Right lobe of liver (tissue), 6 donors: ENCODE results near the gene CEP112. TPM values are rescaled to one million over a fixed set of nuclear protein-coding genes. Genes with fewer than 3 reads are reported as not detected.

ENCODE experiments used
- ATAC-seq, 4 donors: fragments of 200-7000 bp; cut with Tn5 transposase; one replicate each; pipeline ENCODE4 v1.9.1; 2020; ENCODE audit warnings: mild to moderate bottlenecking in 4 of 4, moderate library complexity in 4 of 4
- DNase-seq, 3 donors: peaks; one replicate each; pipeline ENCODE4 v3.0.0-alpha.2; 2020
- H3K27ac ChIP-seq, 3 donors: fragments of 200-600 bp; one replicate each; pipeline ENCODE4 v1.8.0; 2022
- H3K27me3 ChIP-seq, 2 donors: fragments of 200-600 bp; one replicate each; pipeline ENCODE4 v1.8.0; 2022
- H3K36me3 ChIP-seq, 4 donors: fragments of 200-600 bp; sonication (generic) in 1 of 4; one replicate each; pipeline versions ENCODE4 v1.5.1 to v1.8.0; 2017 to 2022; ENCODE audit warnings: control low read depth in 1 of 4
- H3K4me1 ChIP-seq, 4 donors: fragments of 200-600 bp; sonication (generic) in 1 of 4; one replicate each; pipeline versions ENCODE4 v1.5.1 to v1.8.0; 2017 to 2022; ENCODE audit warnings: control low read depth in 1 of 4
- H3K4me3 ChIP-seq, 3 donors: fragments of 200-600 bp; one replicate each; pipeline ENCODE4 v1.8.0; 2022
- H3K9me3 ChIP-seq, 4 donors: fragments of 200-600 bp; sonication (generic) in 1 of 4; one replicate each; pipeline versions ENCODE4 v1.5.1 to v1.8.0; 2017 to 2022; ENCODE audit warnings: control low read depth in 1 of 4
- CTCF ChIP-seq, 4 donors: fragments of 200-600 bp in 3 of 4; fragments of 450-650 bp in 1 of 4; IDR thresholded peaks; one replicate each; pipeline versions ENCODE4 v1.5.1 to v1.8.0; 2016 to 2022; ENCODE audit warnings: antibody characterized with exemption in 4 of 4, mild to moderate bottlenecking in 2 of 4
- POLR2A ChIP-seq: fragments of 450-650 bp; IDR thresholded peaks from one replicate; pipeline ENCODE4 v1.6.1; 2017; ENCODE audit warnings: antibody characterized with exemption, mild to moderate bottlenecking
- WGBS: methylation state at CpG from one replicate; pipeline ENCODE4 v1.1.6; 2018; ENCODE audit warnings: low coverage, low lambda C conversion rate; ENCODE audit not compliant: insufficient coverage; ENCODE audit errors: missing lambda C conversion rate; 5-methylcytosine and 5-hydroxymethylcytosine counted together
- intact Hi-C, 2 donors: fragments of 100-400 bp; cut with DNase I; formaldehyde crosslinking; loops; one replicate each; pipeline versions ENCODE4 v1.11.2 to v1.14.1; 2022
- total RNA-seq, 6 experiments: library from RNA; depleted of rRNA in 2 of 6; stranded (reverse); fragments of >200 nt in 2 of 6; fragmentation: NEBNext Ultra II Directional in 3 of 6; extraction: Animal tissue kit (Norgen Biotek cat#: 25700) in 3 of 6; gene quantifications; one replicate each; pipeline versions ENCODE4 v1.1.0 to v1.2.4, GENCODE V29; 2016 to 2023
- donor health status: DM: no; HTN: yes; CAD: no.
- donor health status: DM: no; HTN: no; CAD: no.
- donor health status: DM: no; HTN: no; CAD: no.
- donor health status: DM: no; HTN: yes; CAD: no.
- donor health status: DM: no; HTN: yes; CAD: no.

CEP112 gene
- total RNA-seq, 6 experiments from 2014 or later: 2.2 to 4.6 (median 3.9) TPM

GRCh38 chr17:65604070-65604469, 587.9 kb downstream of the CEP112 start:
- DNase-seq: no peak
- Histone ChIP-seq H3K4me1 (no peaks in the 10 kb centered on the region), H3K27ac (no peak overlapping the region), H3K27me3 (no peaks in the 10 kb centered on the region), H3K9me3 (no peaks in the 10 kb centered on the region), H3K4me3 (no peak overlapping the region), H3K36me3 (no peaks in the 10 kb centered on the region)
- ATAC-seq: no peak
- no peak for TF ChIP-seq POLR2A
- no peak for TF ChIP-seq CTCF (IDR thresholded peaks at IDR 0.05)
- 80% methylated on average over 1 of the region's 4 CpGs for WGBS
- intact Hi-C loops: no loop called here

GRCh38 chr17:65601881-65602280, 590.1 kb downstream of the CEP112 start:
- intact Hi-C loops: no loop called here
- Histone ChIP-seq H3K27ac (no peak overlapping the region), H3K27me3 (no peaks in the 10 kb centered on the region), H3K9me3 (no peaks in the 10 kb centered on the region), H3K4me1 (no peaks in the 10 kb centered on the region), H3K4me3 (no peak overlapping the region), H3K36me3 (no peaks in the 10 kb centered on the region)
- 38% methylated on average over 1 of the region's 2 CpGs for WGBS
- TF ChIP-seq CTCF (IDR thresholded peaks at IDR 0.05) (no peak), POLR2A (no peak)
- DNase-seq (no peak), ATAC-seq (no peak)

GRCh38 chr17:65601145-65601544, 590.8 kb downstream of the CEP112 start:
- intact Hi-C loops: no loop called here
- Histone ChIP-seq H3K4me1 (no peaks in the 10 kb centered on the region), H3K4me3 (no peak overlapping the region), H3K27me3 (no peaks in the 10 kb centered on the region), H3K36me3 (no peaks in the 10 kb centered on the region), H3K27ac (no peak overlapping the region), H3K9me3 (no peaks in the 10 kb centered on the region)
- no peak for TF ChIP-seq CTCF (IDR thresholded peaks at IDR 0.05)
- TF ChIP-seq POLR2A: no peak
- 89% methylated on average over 1 of the region's 1 CpG for WGBS
- ATAC-seq (no peak), DNase-seq (no peak)

GRCh38 chr17:65600518-65600917, 591.4 kb downstream of the CEP112 start:
- no peak for ATAC-seq
- intact Hi-C loops: no loop called here
- no peaks in the 10 kb centered on the region for H3K27me3 ChIP-seq
- no peaks in the 10 kb centered on the region for H3K36me3 ChIP-seq
- H3K27ac ChIP-seq: no peak overlapping the region
- no peak for DNase-seq
- 46% methylated on average over 1 of the region's 1 CpG for WGBS
- no peaks in the 10 kb centered on the region for H3K4me1 ChIP-seq
- H3K4me3 ChIP-seq: no peak overlapping the region
- H3K9me3 ChIP-seq: no peaks in the 10 kb centered on the region
- TF ChIP-seq POLR2A (no peak), CTCF (IDR thresholded peaks at IDR 0.05) (no peak)

- no peak overlapping the region for H3K27ac ChIP-seq
- intact Hi-C loops: no loop called here
- 39% methylated on average over 3 of the region's 5 CpGs for WGBS
- TF ChIP-seq POLR2A (no peak), CTCF (IDR thresholded peaks at IDR 0.05) (no peak)
- no peaks in the 10 kb centered on the region for H3K36me3 ChIP-seq
- no peak for ATAC-seq
- no peaks in the 10 kb centered on the region for H3K4me1 ChIP-seq
- no peak overlapping the region for H3K4me3 ChIP-seq
- H3K9me3 ChIP-seq: no peaks in the 10 kb centered on the region
- H3K27me3 ChIP-seq: no peaks in the 10 kb centered on the region
- DNase-seq: no peak
Measured at GRCh38 chr17:65599650-65600049, 592.3 kb downstream of the CEP112 start.
